HPDE6-E6E7 (cell line): ENCODE measurements around the gene GLA.

Experiments
- DNase-seq: peaks from one replicate; pipeline ENCODE4 v3.0.0; 2011; ENCODE audit warnings: missing footprints; ENCODE audit errors: extremely low spot score

GLA gene

GRCh38 chrX:101397779-101398178 is 9.9 kb downstream of the GLA start:
- no peak for DNase-seq

GRCh38 chrX:101395789-101396188 is 11.9 kb downstream of the GLA start:
- no peak for DNase-seq

- no peak for DNase-seq
Measured at GRCh38 chrX:101394372-101394771, 13.4 kb downstream of the GLA start.

DNA sequence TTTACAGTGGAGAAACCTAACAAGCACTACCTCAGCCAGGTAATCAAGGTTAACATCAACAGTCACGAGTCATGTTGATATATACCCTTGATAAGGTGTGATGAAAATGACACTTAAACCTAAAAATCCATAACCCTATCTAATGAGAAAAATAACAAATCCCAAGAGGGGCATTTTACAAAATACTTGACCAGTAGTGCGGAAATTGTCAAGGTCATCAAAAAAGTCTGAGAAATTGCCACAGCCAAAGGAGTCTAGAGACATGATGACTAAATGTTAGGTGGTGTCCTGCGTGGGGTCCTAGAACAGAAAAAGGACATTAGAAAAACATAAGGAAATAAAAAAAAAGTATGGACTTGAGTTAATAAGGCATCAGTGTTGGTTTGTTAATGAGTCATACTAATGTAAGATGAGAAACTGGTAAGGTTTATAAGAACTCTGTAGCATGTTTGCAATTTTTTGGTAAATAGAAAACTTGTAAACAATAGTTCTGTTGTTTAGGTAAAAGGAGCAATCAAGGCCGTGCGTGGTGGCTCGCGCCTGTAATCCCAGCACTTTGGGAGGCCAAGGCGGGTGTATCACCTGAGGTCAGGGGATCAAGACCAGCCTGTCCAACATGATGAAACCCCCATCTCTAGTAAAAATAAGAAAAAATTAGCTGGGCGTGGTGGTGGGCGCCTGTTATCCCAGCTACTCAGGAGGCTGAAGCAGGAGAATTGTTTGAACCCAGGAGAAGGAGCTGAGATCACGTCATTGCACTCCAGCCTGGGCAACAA is 14.0 kb downstream of the GLA start:
- no peak for DNase-seq

- DNase-seq: no peak
Measured at GRCh38 chrX:101391831-101392230, 15.9 kb downstream of the GLA start.

- peak; percentile 71 for DNase-seq
Measured at GRCh38 chrX:101390664-101391525, 16.8 kb downstream of the GLA start, which contains the start of gene RPL36A. Gene RPL36A (plus strand): TSS chrX:101391011. CDS start chrX:101391044, 33 bp downstream.

- DNase-seq: no peak
Measured at GRCh38 chrX:101388604-101389003, 19.1 kb downstream of the GLA start.

GRCh38 chrX:101386542-101386885 is 21.2 kb downstream of the GLA start:
- no peak for DNase-seq

- DNase-seq: no peak
Measured at GRCh38 chrX:101385795-101386541, 21.8 kb downstream of the GLA start, which contains the start of gene BTK. Gene BTK (minus strand): TSS chrX:101386191. CDS start chrX:101375284, 10,907 bp downstream.

GRCh38 chrX:101385026-101385684 is 22.6 kb downstream of the GLA start:
- DNase-seq: no peak

- no peak for DNase-seq
Measured at GRCh38 chrX:101383679-101384205, 24.0 kb downstream of the GLA start.

- DNase-seq: no peak
Measured at GRCh38 chrX:101377547-101377946, 30.2 kb downstream of the GLA start.

DNA sequence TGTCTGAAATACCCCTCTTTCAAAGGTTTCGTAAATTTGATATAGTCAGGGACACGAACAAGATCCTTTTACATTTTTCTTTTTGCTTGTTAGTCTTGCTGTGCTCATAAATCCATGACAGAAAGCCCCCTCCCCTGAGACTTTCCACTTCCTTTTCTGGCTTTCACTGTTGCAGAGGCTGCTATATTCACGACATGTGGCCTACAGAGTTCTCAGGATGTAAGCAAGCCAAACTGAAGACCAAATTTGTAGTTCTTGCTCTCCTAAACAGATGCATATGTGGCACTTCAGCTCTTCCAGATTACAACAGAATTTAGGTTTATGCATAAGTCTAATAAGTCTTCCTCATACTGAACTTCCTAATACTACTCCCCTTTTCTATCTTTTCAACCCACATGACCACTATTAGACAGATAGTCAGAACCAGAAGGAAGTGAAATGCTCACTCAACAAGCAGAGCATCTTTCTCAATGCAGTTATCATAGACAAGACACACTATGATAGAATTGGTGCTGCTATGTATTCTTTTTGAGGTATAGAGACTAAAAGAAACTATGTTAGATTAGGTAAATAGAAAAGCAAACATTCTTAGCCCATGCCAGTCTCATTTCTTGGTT is 36.7 kb downstream of the GLA start:
- no peak for DNase-seq

GRCh38 chrX:101369687-101370086 is 38.0 kb downstream of the GLA start:
- no peak for DNase-seq

- DNase-seq: no peak
Measured at GRCh38 chrX:101368800-101369199, 38.9 kb downstream of the GLA start.

- no peak for DNase-seq
Measured at GRCh38 chrX:101365301-101365795, 42.4 kb downstream of the GLA start.

DNA sequence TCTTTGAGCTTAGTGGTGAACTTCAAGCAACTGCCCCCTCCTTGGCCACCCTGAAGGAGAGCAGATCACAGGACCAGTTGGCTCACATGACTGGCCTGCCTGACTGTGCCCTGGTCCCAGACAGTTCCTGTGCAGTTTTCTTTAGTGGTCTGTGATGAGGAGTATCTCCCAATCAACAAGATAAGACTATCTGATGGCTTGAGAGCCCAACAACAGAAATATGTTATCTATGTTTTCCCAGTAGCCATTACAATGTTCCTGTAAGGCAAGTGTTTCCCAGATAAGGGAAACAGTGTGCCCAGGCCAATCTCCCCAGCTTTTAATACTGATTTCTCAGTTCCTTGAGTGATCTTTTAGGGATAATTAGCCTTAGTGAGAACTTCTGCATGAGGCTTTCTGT is 45.0 kb downstream of the GLA start:
- DNase-seq: no peak

- no peak for DNase-seq
Measured at GRCh38 chrX:101362116-101362515, 45.6 kb downstream of the GLA start.

GRCh38 chrX:101360390-101360789 is 47.3 kb downstream of the GLA start:
- DNase-seq: no peak

- DNase-seq: no peak
Measured at GRCh38 chrX:101359966-101360365, 47.8 kb downstream of the GLA start.
